Measurements from ENCODE around the gene ZFYVE28. TPM values are rescaled to one million over a fixed set of nuclear protein-coding genes. Genes with fewer than 3 reads are reported as not detected.

The ZFYVE28 gene
- total RNA-seq, 5 donors from 2014 or later (not counting 1 experiment from before 2014, with no cell fraction given), result 33.4 to 56.2 (median 45.4) TPM

- H3K4me3 ChIP-seq (ENCODE audit: control insufficient read depth in 1 of 2, extremely low read depth in 1 of 2, low read length in 1 of 2), result no peak overlapping the region
- DNase-seq (no peak), ATAC-seq (replicated peaks in 1 of 4) (no peak)
- ChIA-PET CTCF (no interaction called here), POLR2A (interaction anchor here in 1 of 2 donors (0.5 kb wide), 1 partner anchor 20 kb away, joined by 6 read pairs; no protein-coding TSS in a partner anchor)
- H3K36me3 ChIP-seq (ENCODE audit: control insufficient read depth in 2 of 2, extremely low read depth in 1 of 2, insufficient read depth in 1 of 2, low read length in 1 of 2), result peaks cover 0 to 9% of the 10 kb centered on the region in 2 donors
- peaks cover 0 to 3% (median 0%) of the 10 kb centered on the region in 3 donors for H3K4me1 Mint-ChIP-seq
- H3K9me3 Mint-ChIP-seq, result no peaks in the 10 kb centered on the region
- H3K27me3 Mint-ChIP-seq, result no peaks in the 10 kb centered on the region
- H3K27ac Mint-ChIP-seq, result no peak overlapping the region
- H3K27me3 ChIP-seq (replicated peaks in 1 of 2; ENCODE audit: control insufficient read depth in 2 of 2, extremely low read depth in 1 of 2, insufficient read depth in 2 of 2, low read length in 1 of 2), result no peaks in the 10 kb centered on the region
- no peak overlapping the region for H3K27ac ChIP-seq (ENCODE audit: low read length)
- H3K4me3 Mint-ChIP-seq, result no peak overlapping the region
- H3K4me1 ChIP-seq (ENCODE audit: control insufficient read depth in 1 of 2, extremely low read depth in 1 of 2, insufficient read depth in 2 of 2, low read length in 2 of 2), result peaks cover 0 to 3% of the 10 kb centered on the region in 2 experiments
- 64% methylated on average over 9 of the region's 15 CpGs for WGBS (ENCODE audit: insufficient coverage)
- no peaks in the 10 kb centered on the region for H3K9me3 ChIP-seq
- peaks cover 13% of the 10 kb centered on the region for H3K36me3 Mint-ChIP-seq
Measured at GRCh38 chr4:2273221-2273620, 145.2 kb downstream of the ZFYVE28 start.

DNA sequence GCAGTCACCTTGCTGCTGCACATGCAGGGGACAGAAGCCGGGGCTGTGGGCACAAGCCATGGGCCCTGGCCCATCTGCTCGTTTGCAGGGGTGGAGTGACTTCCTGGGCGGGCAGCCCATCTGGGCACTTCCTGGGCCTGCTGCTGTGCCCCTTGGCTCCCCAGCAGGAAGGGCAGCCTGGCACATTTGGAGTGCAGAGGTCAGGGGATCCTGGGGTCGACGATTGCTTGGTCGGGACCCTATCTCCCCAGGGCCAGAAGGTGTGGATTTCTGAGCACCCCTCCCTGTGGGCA is 145.7 kb downstream of the ZFYVE28 start:
- Histone ChIP-seq H3K27ac (ENCODE audit: low read length) (no peak overlapping the region), H3K27me3 (replicated peaks in 1 of 2; ENCODE audit: control insufficient read depth in 2 of 2, extremely low read depth in 1 of 2, insufficient read depth in 2 of 2, low read length in 1 of 2) (no peaks in the 10 kb centered on the region), H3K4me1 (ENCODE audit: control insufficient read depth in 1 of 2, extremely low read depth in 1 of 2, insufficient read depth in 2 of 2, low read length in 2 of 2) (peaks cover 0 to 3% of the 10 kb centered on the region in 2 experiments), H3K9me3 (no peaks in the 10 kb centered on the region), H3K4me3 (ENCODE audit: control insufficient read depth in 1 of 2, extremely low read depth in 1 of 2, low read length in 1 of 2) (no peak overlapping the region), H3K36me3 (ENCODE audit: control insufficient read depth in 2 of 2, extremely low read depth in 1 of 2, insufficient read depth in 1 of 2, low read length in 1 of 2) (peaks cover 0 to 9% of the 10 kb centered on the region in 2 donors)
- Mint-ChIP-seq H3K36me3 (peaks cover 13% of the 10 kb centered on the region), H3K27me3 (no peaks in the 10 kb centered on the region), H3K27ac (no peak overlapping the region), H3K4me1 (peaks cover 0 to 3% (median 0%) of the 10 kb centered on the region in 3 donors), H3K4me3 (no peak overlapping the region), H3K9me3 (no peaks in the 10 kb centered on the region)
- WGBS (ENCODE audit: insufficient coverage), result 81% methylated on average over 6 of the region's 6 CpGs
- DNase-seq (no peak), ATAC-seq (replicated peaks in 1 of 4) (no peak)
- ChIA-PET CTCF (no interaction called here), POLR2A (no interaction called here)

GRCh38 chr4:2272026-2272827 is 146.2 kb downstream of the ZFYVE28 start:
- H3K27ac ChIP-seq (ENCODE audit: low read length), result no peak overlapping the region
- no peak overlapping the region for H3K4me3 Mint-ChIP-seq
- no peak overlapping the region for H3K27ac Mint-ChIP-seq
- peaks cover 0 to 3% (median 0%) of the 10 kb centered on the region in 3 donors for H3K4me1 Mint-ChIP-seq
- no peaks in the 10 kb centered on the region for H3K9me3 ChIP-seq
- H3K36me3 ChIP-seq (ENCODE audit: control insufficient read depth in 2 of 2, extremely low read depth in 1 of 2, insufficient read depth in 1 of 2, low read length in 1 of 2), result peaks cover 0 to 9% of the 10 kb centered on the region in 2 donors
- no peaks in the 10 kb centered on the region for H3K27me3 ChIP-seq (replicated peaks in 1 of 2; ENCODE audit: control insufficient read depth in 2 of 2, extremely low read depth in 1 of 2, insufficient read depth in 2 of 2, low read length in 1 of 2)
- peaks cover 0 to 3% of the 10 kb centered on the region in 2 experiments for H3K4me1 ChIP-seq (ENCODE audit: control insufficient read depth in 1 of 2, extremely low read depth in 1 of 2, insufficient read depth in 2 of 2, low read length in 2 of 2)
- no peaks in the 10 kb centered on the region for H3K9me3 Mint-ChIP-seq
- no peak for ATAC-seq (replicated peaks in 1 of 4)
- H3K27me3 Mint-ChIP-seq, result no peaks in the 10 kb centered on the region
- WGBS (ENCODE audit: insufficient coverage), result 90% methylated on average over 17 of the region's 25 CpGs
- DNase-seq, result no peak
- ChIA-PET CTCF (no interaction called here), POLR2A (no interaction called here)
- no peak overlapping the region for H3K4me3 ChIP-seq (ENCODE audit: control insufficient read depth in 1 of 2, extremely low read depth in 1 of 2, low read length in 1 of 2)
- peaks cover 13% of the 10 kb centered on the region for H3K36me3 Mint-ChIP-seq

GRCh38 chr4:2271279-2272025 is 147.0 kb downstream of the ZFYVE28 start:
- peaks cover 0 to 9% of the 10 kb centered on the region in 2 donors for H3K36me3 ChIP-seq (ENCODE audit: control insufficient read depth in 2 of 2, extremely low read depth in 1 of 2, insufficient read depth in 1 of 2, low read length in 1 of 2)
- WGBS (ENCODE audit: insufficient coverage), result 89% methylated on average over 24 of the region's 27 CpGs
- peaks cover 0 to 3% of the 10 kb centered on the region in 2 experiments for H3K4me1 ChIP-seq (ENCODE audit: control insufficient read depth in 1 of 2, extremely low read depth in 1 of 2, insufficient read depth in 2 of 2, low read length in 2 of 2)
- DNase-seq (no peak), ATAC-seq (replicated peaks in 1 of 4) (no peak)
- POLR2A ChIA-PET, result no interaction called here
- Mint-ChIP-seq H3K4me3 (no peak overlapping the region), H3K4me1 (peaks cover 0 to 3% (median 0%) of the 10 kb centered on the region in 3 donors), H3K27ac (no peak overlapping the region), H3K27me3 (no peaks in the 10 kb centered on the region), H3K36me3 (peaks cover 13% of the 10 kb centered on the region), H3K9me3 (no peaks in the 10 kb centered on the region)
- no peaks in the 10 kb centered on the region for H3K9me3 ChIP-seq
- H3K4me3 ChIP-seq (ENCODE audit: control insufficient read depth in 1 of 2, extremely low read depth in 1 of 2, low read length in 1 of 2), result no peak overlapping the region
- CTCF ChIA-PET, result no interaction called here
- no peaks in the 10 kb centered on the region for H3K27me3 ChIP-seq (replicated peaks in 1 of 2; ENCODE audit: control insufficient read depth in 2 of 2, extremely low read depth in 1 of 2, insufficient read depth in 2 of 2, low read length in 1 of 2)
- H3K27ac ChIP-seq (ENCODE audit: low read length), result no peak overlapping the region

- Mint-ChIP-seq H3K27ac (no peak overlapping the region), H3K4me1 (peaks cover 0 to 3% (median 0%) of the 10 kb centered on the region in 3 donors), H3K9me3 (no peaks in the 10 kb centered on the region), H3K27me3 (no peaks in the 10 kb centered on the region), H3K36me3 (peaks cover 13% of the 10 kb centered on the region), H3K4me3 (no peak overlapping the region)
- Histone ChIP-seq H3K27me3 (replicated peaks in 1 of 2; ENCODE audit: control insufficient read depth in 2 of 2, extremely low read depth in 1 of 2, insufficient read depth in 2 of 2, low read length in 1 of 2) (no peaks in the 10 kb centered on the region), H3K9me3 (no peaks in the 10 kb centered on the region), H3K4me1 (ENCODE audit: control insufficient read depth in 1 of 2, extremely low read depth in 1 of 2, insufficient read depth in 2 of 2, low read length in 2 of 2) (peaks cover 0 to 3% of the 10 kb centered on the region in 2 experiments), H3K36me3 (ENCODE audit: control insufficient read depth in 2 of 2, extremely low read depth in 1 of 2, insufficient read depth in 1 of 2, low read length in 1 of 2) (peaks cover 0 to 9% of the 10 kb centered on the region in 2 donors), H3K27ac (ENCODE audit: low read length) (no peak overlapping the region), H3K4me3 (ENCODE audit: control insufficient read depth in 1 of 2, extremely low read depth in 1 of 2, low read length in 1 of 2) (no peak overlapping the region)
- ChIA-PET CTCF (no interaction called here), POLR2A (no interaction called here)
- ATAC-seq (replicated peaks in 1 of 4) (no peak), DNase-seq (no peak)
- 89% methylated on average over 22 of the region's 34 CpGs for WGBS (ENCODE audit: insufficient coverage)
Measured at GRCh38 chr4:2270341-2271165, 147.9 kb downstream of the ZFYVE28 start.

DNA sequence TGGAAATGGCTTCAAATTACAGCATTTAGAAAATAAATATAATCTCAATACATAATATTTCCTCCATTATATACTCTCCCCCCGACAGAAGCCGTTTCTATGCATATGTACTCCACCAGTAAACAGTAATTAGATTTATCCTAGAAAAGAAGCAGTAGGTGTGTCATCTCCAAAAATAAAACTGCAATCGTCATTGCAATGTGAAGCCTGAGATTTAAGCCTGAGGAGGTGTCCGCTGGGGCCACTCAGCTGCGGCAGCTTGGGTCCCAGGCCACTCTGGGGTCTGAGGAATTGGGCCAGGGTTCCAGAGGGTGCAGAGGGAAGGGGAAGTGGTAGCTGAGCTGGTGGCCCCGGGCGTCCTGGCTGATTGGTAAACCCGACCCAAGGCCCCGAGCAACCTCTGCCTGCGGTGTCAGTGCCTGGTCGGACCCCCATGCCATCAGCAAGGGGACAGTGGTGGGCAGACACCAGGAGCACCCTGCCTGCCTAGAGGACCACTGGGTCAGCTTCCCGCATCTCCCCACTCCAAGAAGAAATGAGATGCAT is 148.8 kb downstream of the ZFYVE28 start:
- no peak overlapping the region for H3K4me3 Mint-ChIP-seq
- Histone ChIP-seq H3K9me3 (no peaks in the 10 kb centered on the region), H3K27me3 (replicated peaks in 1 of 2; ENCODE audit: control insufficient read depth in 2 of 2, extremely low read depth in 1 of 2, insufficient read depth in 2 of 2, low read length in 1 of 2) (no peaks in the 10 kb centered on the region), H3K27ac (ENCODE audit: low read length) (no peak overlapping the region), H3K4me1 (ENCODE audit: control insufficient read depth in 1 of 2, extremely low read depth in 1 of 2, insufficient read depth in 2 of 2, low read length in 2 of 2) (peaks cover 0 to 3% of the 10 kb centered on the region in 2 experiments), H3K4me3 (ENCODE audit: control insufficient read depth in 1 of 2, extremely low read depth in 1 of 2, low read length in 1 of 2) (no peak overlapping the region), H3K36me3 (ENCODE audit: control insufficient read depth in 2 of 2, extremely low read depth in 1 of 2, insufficient read depth in 1 of 2, low read length in 1 of 2) (peaks cover 0 to 9% of the 10 kb centered on the region in 2 donors)
- ChIA-PET CTCF (no interaction called here), POLR2A (no interaction called here)
- H3K27ac Mint-ChIP-seq, result no peak overlapping the region
- H3K36me3 Mint-ChIP-seq, result peaks cover 13% of the 10 kb centered on the region
- DNase-seq, result no peak
- H3K27me3 Mint-ChIP-seq, result no peaks in the 10 kb centered on the region
- H3K9me3 Mint-ChIP-seq, result no peaks in the 10 kb centered on the region
- peaks cover 0 to 3% (median 0%) of the 10 kb centered on the region in 3 donors for H3K4me1 Mint-ChIP-seq
- 90% methylated on average over 7 of the region's 12 CpGs for WGBS (ENCODE audit: insufficient coverage)
- ATAC-seq (replicated peaks in 1 of 4), result no peak
